ENCODE measurements around the gene WASHC4.
"Not testable (repeated sequence)": the region's sequence is repeated elsewhere in the genome, so short reads cannot be mapped to it uniquely, and the experiment has no call there.

WASHC4 gene

GRCh38 chr12:105091476-105092206 is 15.9 kb upstream of the WASHC4 start:
- DNase-seq: no peak

DNA sequence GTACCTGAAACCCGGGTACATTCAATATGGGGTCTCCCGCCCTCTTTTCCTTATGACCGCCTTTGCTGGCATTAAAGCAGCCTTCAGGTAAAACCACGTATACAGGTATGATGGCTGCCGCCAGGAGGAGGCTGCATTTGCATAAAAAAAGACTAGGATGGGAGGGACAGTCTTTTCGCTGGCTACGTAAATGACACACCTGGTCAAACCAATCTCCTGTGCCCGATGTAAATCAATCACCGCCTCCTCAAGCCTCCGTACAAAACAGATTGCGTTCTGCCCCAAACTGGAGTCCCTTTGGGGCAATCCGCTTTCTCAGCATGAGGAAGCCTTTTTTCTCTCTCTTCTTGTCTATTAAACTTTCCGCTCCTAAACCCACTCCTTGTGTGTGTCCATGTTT is 15.2 kb upstream of the WASHC4 start:
- DNase-seq: no peak

- DNase-seq: not testable (repeated sequence)
Measured at GRCh38 chr12:105095338-105095737, 12.2 kb upstream of the WASHC4 start.

- DNase-seq: no peak
Measured at GRCh38 chr12:105099356-105099755, 8.2 kb upstream of the WASHC4 start.

DNA sequence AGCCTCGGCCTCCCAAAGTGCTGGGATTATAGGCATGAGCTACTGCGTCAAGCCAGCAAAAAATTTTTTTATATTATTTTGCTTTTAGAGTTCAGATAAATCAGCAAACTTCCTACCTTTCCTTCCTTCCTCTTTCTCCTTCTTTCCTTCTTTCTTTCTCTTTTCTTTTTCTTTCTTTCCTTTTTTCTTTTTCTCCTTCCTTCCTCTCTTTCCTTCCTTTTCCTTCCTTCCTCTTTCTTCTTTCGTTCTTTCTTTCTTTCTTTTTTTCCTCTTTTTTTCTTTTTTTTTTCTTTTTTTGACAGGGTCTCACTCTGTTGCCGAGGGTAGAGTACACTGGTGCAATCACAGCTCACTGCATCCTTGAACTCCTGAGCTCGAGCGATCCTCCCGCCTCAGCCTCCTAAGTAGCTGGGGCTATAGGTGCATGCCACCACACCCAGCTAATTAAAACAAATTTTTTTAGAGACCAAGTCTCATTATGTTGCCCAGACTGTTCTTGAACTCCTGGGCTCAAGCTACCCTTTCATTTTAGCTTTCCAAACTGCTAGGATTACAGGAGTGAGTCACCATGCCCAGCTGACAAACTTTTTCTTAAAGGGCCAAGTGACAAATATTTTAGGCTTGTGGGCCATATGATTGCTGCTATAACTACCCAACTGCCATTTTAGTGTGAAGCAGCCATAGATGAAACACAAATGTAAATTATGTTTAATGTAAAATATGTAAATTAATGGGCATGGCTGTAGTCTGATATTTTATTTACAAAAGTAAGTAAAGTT is 7.1 kb upstream of the WASHC4 start:
- DNase-seq: peak in 1 of 2 experiments; percentile 16

- DNase-seq: no peak
Measured at GRCh38 chr12:105100998-105101397, 6.5 kb upstream of the WASHC4 start.

DNA sequence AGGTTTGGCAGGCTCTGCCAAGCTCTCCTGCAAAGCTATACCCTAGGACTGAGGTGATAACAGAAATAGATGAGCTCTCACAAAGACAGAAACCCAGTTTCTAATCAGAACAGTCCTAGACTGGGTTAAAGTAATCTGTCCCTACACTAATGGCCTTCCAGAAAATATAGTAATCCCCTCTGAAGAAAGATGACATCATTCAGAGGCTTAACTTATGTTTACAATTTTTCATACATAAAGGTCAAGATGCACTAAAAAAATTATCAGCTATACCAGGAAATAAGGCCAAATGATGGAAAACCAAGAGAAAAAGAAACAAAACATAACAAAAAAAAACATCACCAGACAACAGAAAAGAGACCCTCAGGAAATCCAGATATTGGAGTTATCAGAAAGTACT is 4.9 kb upstream of the WASHC4 start:
- no peak for DNase-seq

- DNase-seq: no peak
Measured at GRCh38 chr12:105104762-105105161, 2.8 kb upstream of the WASHC4 start.

GRCh38 chr12:105106621-105107020 is 910 bp upstream of the WASHC4 start:
- DNase-seq: no peak

DNA sequence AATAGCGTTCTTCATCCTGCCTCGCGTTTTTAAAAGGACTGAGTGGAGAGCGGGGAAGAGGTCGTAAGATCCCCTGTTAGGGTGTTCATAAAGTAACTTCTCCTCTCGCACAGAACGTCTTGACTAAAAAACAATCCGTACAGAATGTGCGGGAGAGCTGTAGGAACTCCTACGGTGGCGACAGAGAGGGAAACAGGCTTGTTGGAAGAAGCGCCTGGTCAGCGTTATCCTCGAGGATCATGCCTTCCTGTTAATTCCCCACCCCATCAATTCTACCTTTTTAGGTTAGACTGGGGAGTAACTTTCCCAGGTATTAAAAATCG is 399 bp upstream of the WASHC4 start:
- peak in 1 of 2 experiments; percentile 65 for DNase-seq

DNA sequence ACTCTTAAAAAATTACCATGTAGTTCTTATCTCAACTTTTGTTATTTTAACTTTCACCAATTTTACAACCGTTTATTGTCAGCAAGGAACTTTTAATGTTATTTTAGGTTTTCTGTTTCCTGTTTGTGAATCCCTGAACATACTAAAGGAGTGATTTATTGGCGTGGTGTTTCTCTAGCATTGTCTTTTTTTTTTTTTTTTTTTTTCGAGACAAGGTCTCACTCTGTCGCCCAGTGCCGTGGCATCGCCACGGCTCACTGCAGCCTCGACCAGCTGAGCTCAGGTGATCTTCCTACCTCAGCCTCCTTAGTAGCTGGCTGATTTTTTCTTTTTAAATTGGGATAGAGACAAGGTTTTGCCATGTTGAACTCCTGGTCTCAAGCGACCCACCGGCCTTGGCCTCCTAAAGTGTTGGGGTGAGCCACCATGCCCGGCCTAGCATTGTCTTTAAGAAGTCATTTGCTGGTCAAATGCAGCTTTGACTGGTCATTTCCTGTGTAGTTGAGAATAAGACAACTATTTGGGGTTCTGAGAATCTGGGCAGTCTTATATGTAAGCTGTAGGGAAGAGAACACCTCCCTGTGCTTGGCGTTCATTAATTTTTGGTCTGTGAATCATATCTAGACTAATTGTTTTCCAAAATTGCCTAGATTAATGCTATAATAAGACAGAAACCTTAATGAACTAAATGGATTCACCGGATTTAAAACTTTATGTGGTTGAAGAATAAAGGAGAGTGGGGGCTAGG is 2.1 kb downstream of the WASHC4 start:
- DNase-seq: peak in 1 of 2 experiments; percentile 31

DNA sequence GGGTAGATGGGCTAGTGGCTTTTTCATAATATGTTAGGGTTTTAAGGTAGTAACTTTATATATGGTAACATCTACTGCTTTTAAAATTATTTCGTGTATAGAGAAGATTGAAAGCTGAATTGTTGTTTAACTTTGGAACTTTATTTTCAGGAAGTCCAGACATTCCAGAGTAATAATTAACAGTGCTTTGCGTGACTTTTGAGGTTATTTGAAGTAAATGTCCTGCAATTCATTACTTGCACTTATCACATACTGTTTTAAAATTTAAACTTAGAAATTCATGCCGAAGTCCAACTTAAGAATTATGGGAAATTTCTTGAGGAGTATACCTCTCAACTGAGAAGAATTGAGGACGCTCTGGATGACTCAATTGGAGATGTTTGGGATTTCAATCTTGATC is 3.3 kb downstream of the WASHC4 start:
- no peak for DNase-seq

DNA sequence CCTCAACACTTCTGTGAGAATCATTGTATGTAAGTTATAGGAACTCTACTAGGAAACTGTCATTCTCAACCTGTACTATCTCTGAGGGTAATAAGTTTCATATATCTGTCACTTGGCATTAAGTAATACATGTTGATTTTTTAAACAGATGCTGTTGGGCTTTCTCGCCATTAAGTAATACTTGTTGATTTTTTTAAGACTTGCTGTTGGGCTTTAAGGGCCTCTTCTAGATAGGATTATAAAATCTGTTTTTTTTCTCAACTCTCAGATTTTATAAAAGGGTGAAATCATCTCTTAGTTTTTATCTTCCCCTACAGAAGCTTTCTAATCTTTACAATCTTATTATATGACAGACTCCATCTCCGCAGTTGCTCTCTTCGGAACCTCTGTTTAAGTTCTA is 5.6 kb downstream of the WASHC4 start:
- DNase-seq: no peak

DNA sequence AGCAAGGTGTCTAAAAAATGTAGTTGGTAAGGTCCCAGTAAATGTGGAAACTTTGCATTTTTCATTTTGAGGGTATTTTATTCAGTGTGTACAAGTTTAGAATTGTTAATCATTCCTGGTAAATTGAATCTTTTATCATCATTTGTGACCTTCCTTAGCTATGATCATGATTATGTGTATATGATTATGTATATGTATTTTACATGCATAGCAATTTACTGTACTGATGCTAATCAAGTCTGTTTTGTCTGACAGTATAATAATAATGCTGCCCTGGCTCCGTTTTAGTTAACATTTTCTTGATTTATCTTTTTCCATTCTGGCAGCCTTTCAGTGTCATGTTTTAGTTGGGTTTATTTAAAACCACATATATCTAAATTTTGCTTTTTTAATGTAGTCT is 9.4 kb downstream of the WASHC4 start:
- DNase-seq: no peak

GRCh38 chr12:105120551-105120950 is 13.0 kb downstream of the WASHC4 start:
- DNase-seq: no peak

- DNase-seq: no peak
Measured at GRCh38 chr12:105138248-105138647, 30.7 kb downstream of the WASHC4 start.

GRCh38 chr12:105141320-105141922 is 33.9 kb downstream of the WASHC4 start:
- no peak for DNase-seq

GRCh38 chr12:105142259-105142658 is 34.7 kb downstream of the WASHC4 start:
- DNase-seq: no peak

- DNase-seq: no peak
Measured at GRCh38 chr12:105156260-105156659, 48.7 kb downstream of the WASHC4 start.

GRCh38 chr12:105157606-105158005 is 50.1 kb downstream of the WASHC4 start:
- DNase-seq: no peak

DNA sequence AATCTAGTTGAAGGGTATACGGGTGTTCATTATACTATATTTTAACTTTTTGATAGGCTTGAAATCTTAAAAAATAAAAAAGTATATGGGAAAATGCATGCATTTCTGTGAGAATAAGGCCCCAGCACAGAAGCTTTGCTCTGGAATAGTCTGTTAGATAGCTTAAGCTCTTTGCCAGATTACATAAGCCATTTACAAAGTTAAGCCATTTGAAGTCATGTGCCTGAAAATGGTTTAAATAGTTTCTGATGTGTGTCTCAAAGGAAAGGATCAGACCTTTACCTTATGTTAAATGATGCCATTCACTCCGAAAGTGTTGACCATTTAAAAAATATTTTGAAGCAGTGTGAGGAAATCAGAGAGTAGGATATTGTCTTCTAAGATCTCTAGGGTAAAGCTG is 51.3 kb downstream of the WASHC4 start:
- no peak for DNase-seq

DNA sequence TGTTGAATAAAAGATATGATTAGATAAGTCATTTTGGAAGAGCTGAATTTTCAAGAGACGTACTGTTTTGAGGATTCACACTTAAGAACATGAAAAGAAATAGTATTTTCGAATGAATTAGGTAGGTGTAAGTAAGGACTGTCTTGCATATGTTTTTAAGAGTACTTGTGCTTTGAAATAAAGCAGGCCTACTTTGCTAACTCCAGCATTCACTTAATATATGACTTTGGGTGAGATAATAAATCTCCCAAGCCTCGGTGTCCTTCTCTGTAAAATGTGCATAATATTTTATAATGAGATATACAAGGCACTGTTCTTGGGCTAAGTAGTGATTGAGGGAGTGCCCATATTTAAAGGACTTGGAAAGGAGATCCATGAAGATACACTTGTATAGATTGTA is 54.6 kb downstream of the WASHC4 start:
- no peak for DNase-seq

DNA sequence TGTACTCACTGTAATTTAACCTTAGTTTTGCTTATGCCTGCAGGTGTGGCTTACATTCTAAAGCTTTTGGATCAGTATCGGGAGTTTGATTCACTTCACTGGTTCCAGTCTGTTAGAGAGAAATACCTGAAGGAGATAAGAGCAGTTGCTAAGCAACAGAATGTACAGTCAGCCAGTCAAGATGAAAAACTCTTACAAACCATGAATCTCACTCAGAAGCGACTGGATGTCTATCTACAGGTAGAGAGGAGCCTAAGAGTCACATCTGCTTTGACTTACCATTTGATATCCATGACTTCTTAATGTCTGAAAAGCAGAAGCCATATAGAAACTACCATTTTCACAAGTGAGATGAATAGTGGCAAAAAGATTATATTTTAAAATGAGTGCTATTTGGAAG is 56.5 kb downstream of the WASHC4 start:
- DNase-seq: no peak

GRCh38 chr12:105166736-105167135 is 59.2 kb downstream of the WASHC4 start:
- no peak for DNase-seq
